GM20000 (cell line): ENCODE results near the gene UBAP1.
"Not testable (repeated sequence)": the region's sequence is repeated elsewhere in the genome, so short reads cannot be mapped to it uniquely, and the experiment has no call there.

Experiments used
- DNase-seq: peaks from one replicate; pipeline ENCODE4 v3.0.0; 2012; ENCODE audit warnings: low spot score
- CTCF ChIP-seq: IDR thresholded peaks from 2 replicates; pipeline ENCODE4 v1.5.1; 2012; ENCODE audit warnings: mild to moderate bottlenecking, control low read depth; ENCODE audit errors: extremely low read depth, missing control alignments

The UBAP1 gene

DNA sequence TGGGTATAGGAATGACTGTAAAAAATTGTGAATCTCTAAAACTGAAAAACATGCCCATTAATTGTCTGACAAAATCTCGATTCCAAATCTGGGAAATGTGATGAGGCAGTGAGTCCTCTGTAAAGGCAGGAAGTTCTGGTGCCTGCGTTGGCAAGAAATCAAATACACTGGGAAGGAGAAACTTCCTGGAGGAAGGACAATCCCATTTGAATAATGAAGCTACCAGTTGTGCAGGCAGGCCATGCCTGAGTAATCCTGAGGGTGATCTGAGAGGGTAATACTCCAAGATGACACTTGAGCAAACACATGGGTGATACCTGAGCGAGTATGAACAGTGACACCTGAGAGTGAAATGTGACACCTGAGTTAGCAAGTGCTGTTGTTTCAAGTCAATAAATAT is 100.6 kb downstream of the UBAP1 start:
- DNase-seq, result no peak
- no peak for TF ChIP-seq CTCF

DNA sequence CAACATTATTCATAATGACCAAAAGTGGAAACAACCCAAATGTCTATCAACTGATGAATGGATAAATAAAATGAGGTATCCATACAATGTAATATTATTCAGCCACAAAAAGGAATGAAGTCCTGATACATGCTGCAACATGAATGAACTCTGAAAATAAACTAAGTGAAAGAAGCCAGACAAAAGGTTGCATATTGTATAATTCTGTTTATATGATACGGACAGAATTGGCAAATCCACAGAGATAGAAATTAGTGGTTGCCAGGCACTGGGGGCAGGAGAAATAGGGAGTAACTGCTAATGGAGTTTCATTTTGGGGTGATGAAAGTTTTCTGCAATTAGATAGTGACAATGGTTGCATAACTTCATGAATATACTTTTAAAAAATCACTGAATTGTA is 103.3 kb downstream of the UBAP1 start:
- no peak for DNase-seq
- no peak for TF ChIP-seq CTCF

DNA sequence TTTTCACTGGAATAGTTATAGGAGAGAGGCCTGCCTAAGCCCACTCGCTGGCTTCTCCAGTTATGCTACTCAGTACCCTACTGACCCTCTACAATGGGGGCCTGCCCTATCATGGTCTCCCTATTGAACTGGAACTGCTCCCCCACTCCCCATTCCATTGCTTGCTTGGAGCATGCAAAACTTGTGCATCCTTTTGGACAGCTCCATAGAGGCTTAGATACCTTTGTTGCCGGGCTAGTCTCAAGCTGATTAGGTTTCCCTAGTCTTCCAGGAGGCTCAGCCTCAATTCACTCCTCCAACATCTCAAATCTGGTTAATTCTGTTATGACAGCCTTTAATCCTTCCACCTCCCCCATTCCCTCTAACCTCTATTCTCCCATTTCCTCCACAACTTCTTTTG is 110.3 kb downstream of the UBAP1 start:
- no peak for TF ChIP-seq CTCF

GRCh38 chr9:34291023-34291422 is 112.2 kb downstream of the UBAP1 start:
- DNase-seq, result no peak
- no peak for TF ChIP-seq CTCF

More for the DNA sequence above, 110.3 kb downstream of the UBAP1 start:
- DNase-seq, result no peak

DNA sequence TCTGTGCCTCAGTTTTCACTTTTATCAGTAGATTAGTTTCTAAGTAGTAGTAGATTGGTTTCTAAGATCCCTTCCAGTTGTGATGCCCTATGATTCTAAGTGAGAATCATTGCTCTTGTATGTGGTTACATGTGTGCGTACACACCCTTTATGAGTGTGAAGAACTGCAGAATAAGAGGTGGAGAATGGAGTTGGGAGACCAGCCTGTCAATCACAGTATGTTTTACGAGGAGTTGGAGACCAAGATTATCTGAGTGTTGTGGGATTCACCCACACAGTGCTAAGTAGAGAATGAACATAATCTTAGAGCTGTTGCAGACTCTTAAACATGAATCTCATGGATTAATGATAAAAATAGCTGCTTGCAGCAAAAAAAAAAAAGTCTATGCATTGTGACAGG is 112.6 kb downstream of the UBAP1 start:
- no peak for TF ChIP-seq CTCF
- DNase-seq, result no peak

GRCh38 chr9:34292552-34292951 is 113.7 kb downstream of the UBAP1 start:
- TF ChIP-seq CTCF, result no peak
- no peak for DNase-seq

DNA sequence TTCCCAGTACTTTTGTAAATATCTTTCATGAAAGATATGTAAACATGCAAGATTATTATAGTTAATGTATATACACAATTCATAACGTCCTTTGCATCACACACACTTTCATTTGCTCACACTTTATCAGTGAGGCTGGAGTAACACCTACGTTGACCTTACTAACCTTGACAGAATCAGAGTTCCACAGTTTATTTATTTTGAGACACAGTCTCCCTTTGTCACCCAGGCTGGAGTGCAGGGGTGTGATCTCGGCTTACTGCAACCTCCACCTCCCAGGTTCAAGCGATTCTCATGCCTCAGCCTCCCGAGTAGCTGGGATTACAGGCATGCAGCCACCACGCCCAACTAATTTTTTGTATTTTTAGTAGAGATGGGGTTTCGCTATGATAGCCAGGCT is 122.2 kb downstream of the UBAP1 start:
- DNase-seq, result not testable (repeated sequence)
